Ishikawa (cell line): Measurements from ENCODE around the gene CACNG4.

Experiments used
- EP300 ChIP-seq: IDR thresholded peaks from 2 replicates; pipeline ENCODE4 v1.6.1; 2012; ENCODE audit warnings: borderline replicate concordance
- FOXM1 ChIP-seq: IDR thresholded peaks from 2 replicates; pipeline ENCODE4 v1.6.1; 2012; ENCODE audit warnings: low read depth, borderline replicate concordance
- NFIC ChIP-seq: IDR thresholded peaks from 2 replicates; pipeline ENCODE4 v1.6.1; 2012
- RAD21 ChIP-seq: IDR thresholded peaks from 2 replicates; pipeline ENCODE4 v1.6.1; 2012; ENCODE audit warnings: low read depth
- YY1 ChIP-seq: IDR thresholded peaks from 2 replicates; pipeline ENCODE4 v1.6.1; 2012; ENCODE audit warnings: low read depth
- ZBTB7A ChIP-seq: IDR thresholded peaks from 2 replicates; pipeline ENCODE4 v1.6.1; 2012; ENCODE audit warnings: low read depth
- TF ChIP-seq, protein P1 (sequence below): IDR thresholded peaks from 2 replicates; pipeline ENCODE4 v1.6.1; 2012

DNA sequence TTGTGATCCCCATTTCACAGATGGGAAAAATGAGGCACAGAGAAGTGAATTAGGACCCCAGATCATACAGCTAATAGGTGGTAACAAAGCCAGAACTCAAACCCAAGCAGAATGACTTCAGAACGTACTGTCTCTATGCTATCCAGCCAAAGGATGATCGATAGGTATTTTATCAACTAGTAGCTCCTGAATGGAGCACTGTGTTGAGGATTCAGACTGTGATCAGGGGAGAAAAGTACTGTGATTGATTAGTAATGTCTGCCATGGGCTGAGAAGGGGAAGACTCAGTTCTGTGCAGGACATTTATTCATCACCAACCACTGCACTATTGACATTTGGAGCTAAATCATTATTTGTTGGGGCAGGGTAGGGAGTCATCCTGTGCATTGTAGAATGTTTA lies 38.7 kb downstream of the CACNG4 start:
- TF ChIP-seq NFIC, result no peak
- TF ChIP-seq ZBTB7A, result no peak
- TF ChIP-seq, protein P1, sequence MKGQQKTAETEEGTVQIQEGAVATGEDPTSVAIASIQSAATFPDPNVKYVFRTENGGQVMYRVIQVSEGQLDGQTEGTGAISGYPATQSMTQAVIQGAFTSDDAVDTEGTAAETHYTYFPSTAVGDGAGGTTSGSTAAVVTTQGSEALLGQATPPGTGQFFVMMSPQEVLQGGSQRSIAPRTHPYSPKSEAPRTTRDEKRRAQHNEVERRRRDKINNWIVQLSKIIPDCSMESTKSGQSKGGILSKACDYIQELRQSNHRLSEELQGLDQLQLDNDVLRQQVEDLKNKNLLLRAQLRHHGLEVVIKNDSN, result no peak
- TF ChIP-seq RAD21, result no peak
- TF ChIP-seq EP300, result no peak
- TF ChIP-seq YY1, result no peak
- no peak for TF ChIP-seq FOXM1
